Stimulated activated naive CD4-positive, alpha-beta T cell (primary cell): ENCODE measurements around the gene FAM98C.
"Not testable (repeated sequence)": the region's sequence is repeated elsewhere in the genome, so short reads cannot be mapped to it uniquely, and the experiment has no call there.

Source experiments
- DNase-seq, 6 experiments: peaks; one replicate each; lab custom pipeline; 2025; lab: John Stamatoyannopoulos, UW

The FAM98C gene

DNA sequence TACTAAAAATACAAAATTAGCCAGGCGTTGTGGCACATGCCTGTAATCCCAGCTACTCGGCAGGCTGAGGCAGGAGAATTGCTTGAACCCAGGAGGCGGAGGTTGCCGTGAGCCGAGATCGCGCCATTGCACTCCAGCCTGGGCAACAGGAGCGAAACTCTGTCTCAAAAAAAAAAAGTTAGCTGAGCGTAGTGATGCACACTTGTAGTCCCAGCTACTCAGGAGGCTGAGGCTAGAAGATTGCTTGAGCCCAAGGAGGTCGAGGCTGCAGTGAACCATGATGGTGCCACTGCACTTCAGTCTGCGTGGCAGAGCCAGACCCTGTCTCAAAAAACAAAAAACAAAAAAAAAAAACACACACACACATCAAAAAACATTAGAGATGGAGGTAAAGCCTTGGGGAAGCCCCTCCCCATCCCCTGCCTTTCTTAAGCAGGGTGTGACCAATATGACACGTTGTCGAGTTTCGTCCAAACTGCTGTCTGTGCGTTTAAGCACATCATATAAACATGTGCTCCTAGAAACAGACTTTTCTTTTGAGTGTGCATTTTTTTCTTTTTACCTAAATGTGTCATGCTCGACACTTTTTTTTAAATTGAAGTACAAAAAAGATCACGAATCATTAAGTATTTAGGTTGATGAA, 24.3 kb downstream of the FAM98C start:
- not testable (repeated sequence) for DNase-seq

DNA sequence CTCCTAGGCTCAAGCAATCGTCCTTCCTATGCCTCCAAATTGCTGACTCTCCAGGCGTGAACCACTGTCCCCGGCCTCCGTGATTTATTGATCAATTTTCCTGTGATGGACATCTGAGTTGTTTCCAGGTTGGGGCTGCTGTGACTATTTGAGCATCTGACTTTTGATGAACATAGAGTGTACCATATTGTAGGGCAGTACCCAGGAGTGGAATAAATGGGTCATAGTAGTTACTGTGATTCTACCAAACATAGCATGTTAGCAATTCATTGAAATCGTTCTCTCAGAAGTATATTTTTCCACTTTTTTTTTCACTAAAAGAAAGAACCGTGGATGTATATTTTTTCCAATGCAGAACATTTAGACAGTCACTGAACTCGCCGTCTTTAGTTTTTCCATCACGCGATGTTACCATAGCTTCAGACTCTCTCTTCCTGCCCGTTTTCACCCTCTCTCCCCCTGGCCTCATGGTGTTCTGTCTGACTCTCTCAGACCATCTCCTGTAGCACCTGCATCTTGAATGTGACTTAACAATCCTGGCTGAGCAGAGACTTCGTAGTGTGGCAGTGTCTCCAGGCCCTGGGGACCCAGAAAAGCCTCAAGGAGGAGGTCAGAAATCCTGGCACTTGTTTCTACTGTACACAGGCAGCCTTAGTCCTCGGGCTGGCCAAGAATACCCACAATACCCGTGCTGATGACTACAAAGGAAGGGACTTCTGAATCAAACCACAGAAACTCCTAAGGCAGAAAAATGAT, 26.3 kb downstream of the FAM98C start:
- DNase-seq, result no peak

DNA sequence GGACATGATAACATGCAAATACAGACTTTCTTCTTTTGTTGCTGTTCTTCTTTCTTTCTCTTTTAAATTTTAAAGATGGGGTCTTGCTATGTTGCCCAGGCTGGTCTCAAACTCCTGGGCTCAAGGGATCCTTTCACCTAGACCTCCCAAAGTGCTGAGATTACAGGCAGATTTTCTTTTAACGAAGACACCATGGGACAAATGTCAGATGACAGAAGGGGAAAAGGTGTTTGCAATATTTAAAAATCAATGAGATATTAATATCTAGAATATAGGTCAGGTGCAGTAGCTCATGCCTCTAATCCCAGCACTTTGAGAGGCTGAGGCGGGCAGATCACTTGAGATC, 26.9 kb downstream of the FAM98C start:
- DNase-seq, result no peak

DNA sequence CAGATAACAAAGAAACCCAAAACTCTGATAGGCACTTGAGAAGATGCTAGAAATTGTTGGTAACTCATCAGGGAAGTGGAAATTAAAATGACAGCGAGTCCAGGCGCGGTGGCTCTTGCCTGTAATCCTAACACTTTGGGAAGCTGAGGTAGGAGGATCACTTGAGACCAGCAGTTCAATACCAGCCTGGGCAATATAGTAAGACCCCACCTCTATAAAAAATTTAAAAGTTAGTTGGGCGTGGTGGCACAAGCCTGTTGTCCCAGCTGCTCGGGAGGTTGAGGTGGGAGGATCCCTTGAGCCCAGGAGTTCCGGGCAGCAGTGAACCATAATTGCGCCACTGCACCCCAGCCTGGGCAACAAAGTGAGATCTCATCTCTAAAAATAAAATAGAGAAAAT, 28.0 kb downstream of the FAM98C start:
- no peak for DNase-seq

DNA sequence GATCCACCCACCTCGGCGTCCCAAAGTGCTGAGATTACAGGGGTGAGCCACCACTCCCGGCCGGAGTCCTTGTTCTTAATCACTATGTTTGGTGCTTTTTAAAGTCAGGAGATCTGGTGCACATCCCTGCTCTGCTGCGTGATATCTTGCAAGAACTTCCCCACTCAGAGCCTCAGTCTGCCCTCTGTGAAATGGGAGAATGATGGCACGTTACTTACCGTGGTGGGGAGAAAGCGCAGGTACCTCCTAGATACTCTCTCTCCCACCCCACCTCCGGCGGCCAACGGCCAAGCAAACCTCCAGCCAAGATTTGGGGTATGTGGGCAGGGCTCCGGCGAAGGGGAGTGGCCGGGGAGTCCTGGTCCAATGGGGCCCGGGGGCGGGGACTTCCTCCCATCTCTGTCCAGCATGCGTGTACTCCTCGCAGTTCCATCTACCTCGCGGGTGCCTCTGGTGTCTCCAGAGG, 30.4 kb downstream of the FAM98C start, which contains the start of gene RYR1:
Gene RYR1 (plus strand): TSS at position 424 of the 466 bp plus-strand sequence. CDS start 139 bp downstream, outside the sequence.
- DNase-seq, result no peak

DNA sequence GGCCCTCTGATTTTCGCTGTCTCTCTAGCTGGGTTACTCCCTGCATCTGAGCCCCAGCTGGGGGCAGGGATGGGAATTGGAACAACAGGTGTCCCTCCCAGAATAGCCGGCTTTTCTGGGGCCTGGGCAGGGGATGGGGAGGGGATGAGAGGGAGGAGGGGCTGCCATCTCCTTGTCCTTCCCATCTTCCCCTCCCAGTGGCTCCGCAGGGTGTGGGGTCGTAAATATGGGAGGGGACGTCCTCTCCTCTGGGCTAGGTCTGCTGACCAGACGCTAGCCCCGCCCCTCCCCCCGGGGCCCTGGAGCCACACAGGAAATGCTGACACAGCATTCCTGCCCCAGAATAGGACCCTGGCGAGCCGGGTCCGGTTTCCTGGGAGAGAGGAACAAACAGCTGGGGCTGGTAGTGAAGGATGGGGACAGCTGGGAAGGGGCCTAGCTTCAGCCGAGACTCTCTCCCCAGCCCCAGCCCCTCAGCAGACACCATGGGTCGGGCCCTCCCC, 31.7 kb downstream of the FAM98C start:
- DNase-seq, result no peak

DNA sequence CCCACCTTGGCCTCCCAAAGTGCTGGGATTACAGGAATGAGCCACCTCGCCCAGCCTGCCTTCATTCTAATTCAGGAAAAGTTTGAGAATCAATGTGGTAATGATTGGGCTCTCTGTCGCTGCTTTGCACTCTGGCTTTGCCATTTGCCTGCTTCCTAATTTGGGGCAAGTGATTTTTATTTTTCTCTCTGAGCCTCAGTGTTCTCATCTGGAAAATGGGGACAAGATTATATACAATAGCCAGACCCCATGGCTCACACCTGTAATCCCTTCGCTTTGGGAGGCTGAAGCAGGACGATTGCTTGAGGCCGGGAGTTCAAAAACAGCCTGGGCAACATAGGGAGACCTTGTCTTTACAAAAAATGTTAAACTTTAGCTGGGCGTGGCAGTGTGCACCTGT, 34.4 kb downstream of the FAM98C start:
- DNase-seq, result no peak

DNA sequence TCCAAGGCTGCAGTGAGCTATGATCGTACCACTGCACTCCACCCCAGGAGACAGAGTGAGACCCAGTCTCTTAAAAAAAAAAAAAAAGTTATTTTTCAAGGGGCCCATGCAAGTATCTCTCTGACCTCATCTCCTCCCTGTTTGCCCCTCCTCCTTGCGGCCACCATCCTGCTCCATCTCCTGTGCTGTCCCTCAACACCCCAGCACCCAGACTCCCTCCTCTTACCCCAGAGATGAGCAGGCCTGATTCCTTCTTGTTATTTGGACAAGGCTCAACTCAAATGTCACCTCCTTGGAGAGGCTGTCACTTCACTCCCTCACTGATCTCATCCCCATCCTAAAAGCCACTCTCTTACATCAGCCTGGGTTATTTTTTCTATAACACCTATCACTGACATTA, 35.0 kb downstream of the FAM98C start:
- no peak for DNase-seq

DNA sequence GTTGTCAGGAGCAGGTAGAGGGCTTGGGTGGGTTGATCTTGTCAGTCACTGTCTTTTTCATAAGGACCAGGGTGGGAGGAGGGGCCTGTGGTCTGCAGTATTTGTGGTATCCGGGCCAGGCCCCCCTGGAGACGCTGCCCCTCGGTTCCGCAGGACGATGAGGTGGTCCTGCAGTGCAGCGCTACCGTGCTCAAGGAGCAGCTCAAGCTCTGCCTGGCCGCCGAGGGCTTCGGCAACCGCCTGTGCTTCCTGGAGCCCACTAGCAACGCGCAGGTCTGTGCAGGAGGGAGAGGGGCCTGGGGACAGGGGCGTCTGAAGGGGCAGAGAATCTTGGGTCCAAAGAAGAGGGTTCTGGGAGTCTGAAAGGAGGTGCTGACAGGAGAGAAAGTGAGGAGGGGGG, 37.7 kb downstream of the FAM98C start:
- no peak for DNase-seq

DNA sequence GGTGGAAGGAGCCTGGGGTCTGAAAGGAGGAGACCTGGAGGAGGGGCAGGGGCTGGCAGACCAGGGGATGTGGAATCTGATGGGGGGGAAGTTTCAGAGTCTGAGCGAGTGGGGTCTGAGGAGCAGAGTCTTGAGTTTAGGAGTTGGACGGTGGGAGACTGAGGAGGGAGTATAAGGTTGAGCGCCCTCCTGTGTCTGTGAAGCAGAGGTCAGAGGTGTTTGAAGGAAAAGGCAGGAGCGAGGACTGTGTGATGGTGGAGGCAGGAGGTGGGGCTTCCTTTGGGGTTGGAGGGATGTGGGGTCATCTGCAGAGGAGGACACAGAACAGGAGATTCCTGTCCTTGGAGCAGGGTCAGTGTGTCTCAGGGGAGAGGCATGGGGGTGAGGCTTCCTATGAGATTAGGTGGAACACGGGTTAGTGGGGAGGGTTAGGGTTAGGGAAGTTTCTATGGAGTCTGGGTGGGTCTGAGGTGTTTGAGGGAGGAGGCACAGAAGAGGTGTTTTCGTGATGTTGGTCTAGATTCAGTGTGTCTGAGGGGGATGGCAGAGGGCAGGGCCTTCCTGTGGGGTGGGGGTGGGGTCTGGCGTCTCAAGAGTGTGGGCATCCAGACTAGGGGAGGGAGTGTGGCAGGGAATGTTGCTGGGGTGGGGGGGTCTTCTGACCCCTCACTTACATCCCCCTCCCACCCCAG, 38.9 kb downstream of the FAM98C start:
- no peak for DNase-seq

DNA sequence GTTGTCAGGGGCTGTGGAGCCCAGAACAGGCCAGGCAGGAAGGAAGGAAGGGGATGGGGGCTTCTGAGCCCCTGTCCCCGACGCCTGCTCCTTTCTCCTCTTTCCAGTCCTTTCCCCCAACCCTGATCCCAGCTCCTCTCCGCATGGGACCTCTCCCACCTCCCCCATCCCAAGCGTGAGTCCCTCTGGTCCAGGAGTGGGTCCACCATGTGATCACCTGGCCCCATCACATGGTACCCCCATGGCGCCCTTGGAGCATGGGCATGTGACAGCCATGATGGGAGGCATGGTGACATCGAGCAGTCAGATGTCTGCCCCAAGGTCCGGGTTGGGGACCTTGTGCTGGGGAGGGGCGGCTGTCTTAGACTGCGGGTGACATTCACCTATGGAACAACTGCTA, 39.8 kb downstream of the FAM98C start:
- DNase-seq, result no peak

DNA sequence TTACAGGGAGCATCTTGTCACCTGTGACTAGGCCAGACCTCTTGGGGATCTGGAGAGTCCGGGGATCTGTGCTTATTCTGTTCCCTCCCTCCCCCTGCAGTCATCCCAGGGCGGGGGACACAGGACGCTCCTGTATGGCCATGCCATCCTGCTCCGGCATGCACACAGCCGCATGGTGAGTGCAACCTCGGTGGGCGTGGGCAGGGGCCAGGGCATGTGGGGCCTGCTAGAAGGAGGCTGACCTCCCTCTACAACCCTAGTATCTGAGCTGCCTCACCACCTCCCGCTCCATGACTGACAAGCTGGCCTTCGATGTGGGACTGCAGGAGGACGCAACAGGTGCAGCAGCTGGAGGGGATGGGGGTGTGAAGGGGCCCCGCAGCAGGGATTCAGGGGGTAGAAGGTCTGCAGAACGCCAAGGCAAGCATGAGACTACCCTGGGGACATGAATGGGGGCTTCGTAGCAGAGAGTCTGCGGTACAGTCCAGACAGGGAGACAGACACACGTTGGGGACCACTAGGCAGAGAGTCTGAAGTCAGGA, 40.6 kb downstream of the FAM98C start:
- no peak for DNase-seq

DNA sequence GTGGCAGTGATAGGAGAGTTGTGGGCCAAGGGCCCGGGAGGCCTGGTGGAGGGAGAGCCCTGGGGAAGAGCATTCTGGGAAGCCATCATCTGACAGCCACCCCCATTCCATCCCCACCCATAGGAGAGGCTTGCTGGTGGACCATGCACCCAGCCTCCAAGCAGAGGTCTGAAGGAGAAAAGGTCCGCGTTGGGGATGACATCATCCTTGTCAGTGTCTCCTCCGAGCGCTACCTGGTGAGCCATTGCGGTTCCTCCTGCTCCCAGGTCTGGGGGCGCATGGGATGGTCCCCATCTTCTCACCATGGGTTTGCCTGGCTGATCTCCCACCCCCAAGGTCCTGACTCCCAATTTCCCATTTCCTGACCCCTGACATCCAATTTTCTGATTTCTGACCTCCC, 41.1 kb downstream of the FAM98C start:
- no peak for DNase-seq

DNA sequence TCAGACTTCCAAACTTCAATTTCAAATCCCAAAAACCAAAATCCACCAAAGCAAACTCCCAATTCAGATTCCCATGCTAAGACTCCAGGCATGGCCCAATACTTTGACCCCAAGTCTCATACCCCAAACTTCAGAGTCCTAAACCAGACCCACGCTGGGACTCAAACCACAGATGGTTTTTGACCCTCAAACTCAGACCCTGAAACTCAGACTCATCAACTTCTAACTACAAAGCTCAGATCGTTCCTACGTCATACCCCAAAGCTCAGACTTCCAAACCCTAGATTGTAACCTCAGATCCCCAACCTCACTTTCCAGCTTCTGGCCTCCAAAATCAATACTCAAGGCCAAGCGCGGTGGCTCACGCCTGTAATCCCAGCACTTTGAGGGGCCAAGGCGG, 42.5 kb downstream of the FAM98C start:
- no peak for DNase-seq

DNA sequence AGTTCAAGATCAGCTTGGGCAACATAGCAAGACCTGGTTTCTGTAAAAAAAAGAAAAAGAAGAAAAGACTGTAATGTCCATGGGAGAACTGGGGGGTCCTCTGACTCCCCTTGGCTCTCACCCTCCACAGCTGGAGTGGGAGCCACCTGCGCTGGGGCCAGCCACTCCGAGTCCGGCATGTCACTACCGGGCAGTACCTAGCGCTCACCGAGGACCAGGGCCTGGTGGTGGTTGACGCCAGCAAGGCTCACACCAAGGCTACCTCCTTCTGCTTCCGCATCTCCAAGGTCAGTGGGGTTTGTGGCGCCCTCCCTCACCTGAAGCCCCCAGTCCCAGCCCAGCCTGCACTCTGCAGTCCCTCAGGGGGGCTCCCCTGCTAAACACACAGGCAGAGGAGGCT, 45.3 kb downstream of the FAM98C start:
- no peak for DNase-seq

DNA sequence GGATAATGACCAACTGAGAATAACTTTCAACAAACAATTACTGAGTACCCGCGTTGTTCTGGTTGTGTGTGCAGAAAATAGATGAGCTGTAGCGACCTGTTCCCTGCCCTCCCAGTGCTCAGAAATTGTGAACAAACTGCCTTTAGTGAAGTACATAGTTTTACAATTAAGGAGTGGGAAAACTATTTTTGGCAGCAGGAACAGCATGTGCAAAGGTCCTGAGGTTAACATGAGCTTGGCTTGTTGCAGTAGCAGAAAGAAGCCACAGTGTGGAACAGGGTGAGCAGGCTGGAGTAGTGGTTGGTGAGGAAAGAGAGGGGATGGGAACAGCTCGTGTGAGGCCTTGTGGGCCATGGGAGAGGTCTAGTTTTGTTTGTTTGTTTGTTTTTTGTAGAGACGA, 46.6 kb downstream of the FAM98C start:
- DNase-seq, result no peak

DNA sequence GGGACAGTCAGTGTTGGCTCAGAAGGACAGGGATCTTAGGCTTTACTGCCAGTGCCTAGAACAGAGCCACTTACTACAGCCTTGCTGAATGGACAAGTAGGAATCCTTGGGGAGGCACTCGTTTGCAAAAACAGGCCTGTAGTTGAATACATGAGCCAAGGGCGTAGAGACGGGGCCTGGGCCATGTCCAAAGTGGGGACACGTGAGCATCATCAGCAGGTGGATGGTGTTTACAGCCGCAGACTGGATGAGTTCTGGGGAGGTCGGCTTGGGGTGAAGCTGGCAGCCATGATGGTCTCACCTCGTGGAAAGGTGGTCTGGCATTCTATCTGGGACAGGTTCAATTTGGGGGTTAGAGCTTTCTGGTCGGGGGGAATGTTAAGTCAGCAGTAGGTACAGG, 48.1 kb downstream of the FAM98C start:
- no peak for DNase-seq

DNA sequence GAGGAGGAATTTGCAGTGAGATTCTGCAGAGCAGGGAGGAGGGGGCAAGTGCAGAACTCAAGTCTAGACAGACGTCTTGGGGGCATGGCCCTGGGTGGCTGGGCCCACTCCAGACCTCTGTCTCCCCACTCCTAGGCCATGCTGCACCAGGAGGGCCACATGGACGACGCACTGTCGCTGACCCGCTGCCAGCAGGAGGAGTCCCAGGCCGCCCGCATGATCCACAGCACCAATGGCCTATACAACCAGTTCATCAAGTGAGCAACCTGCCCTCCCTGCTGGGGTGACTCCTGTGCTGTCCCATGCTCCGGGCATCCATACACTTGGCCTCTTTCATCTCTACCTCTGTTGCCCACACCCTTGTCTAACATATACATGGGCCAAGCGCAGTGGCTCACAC, 48.7 kb downstream of the FAM98C start:
- no peak for DNase-seq

DNA sequence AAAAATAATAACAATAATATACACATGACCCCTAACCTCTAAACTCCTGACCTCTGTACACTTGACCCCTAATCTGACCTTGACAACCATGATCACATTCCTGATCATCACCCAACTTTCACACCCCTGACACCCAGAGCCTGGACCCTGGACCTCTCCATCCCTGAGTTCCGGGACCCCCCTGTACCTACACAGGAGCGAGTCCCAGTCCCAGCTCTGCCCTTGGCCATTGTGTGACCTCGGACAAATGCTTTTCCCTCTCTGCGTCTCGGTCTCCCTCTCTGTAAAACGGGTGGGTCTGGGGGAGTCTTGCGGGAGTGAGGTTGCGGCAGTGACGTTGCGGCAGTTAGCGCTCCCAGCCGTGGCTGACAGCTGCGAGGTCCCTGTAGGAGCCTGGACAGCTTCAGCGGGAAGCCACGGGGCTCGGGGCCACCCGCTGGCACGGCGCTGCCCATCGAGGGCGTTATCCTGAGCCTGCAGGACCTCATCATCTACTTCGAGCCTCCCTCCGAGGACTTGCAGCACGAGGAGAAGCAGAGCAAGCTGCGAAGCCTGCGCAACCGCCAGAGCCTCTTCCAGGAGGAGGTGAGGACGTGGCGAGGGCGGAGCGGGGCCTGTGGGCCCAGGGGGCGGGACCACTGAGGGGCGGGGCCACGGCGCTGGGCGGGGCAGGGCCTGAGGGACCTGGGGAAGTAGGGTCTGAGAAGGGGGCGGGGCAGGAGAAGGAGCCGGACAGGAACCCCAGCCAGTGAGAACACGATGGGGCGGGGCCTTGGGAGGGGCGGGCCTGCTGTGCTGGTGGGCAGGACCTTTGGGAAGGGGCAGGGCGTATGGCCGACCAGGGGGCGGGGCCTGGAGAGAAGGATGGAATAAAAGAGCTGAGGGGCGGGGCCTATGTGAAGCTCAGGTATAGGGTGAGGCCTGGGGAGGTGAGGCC, 49.8 kb downstream of the FAM98C start:
- no peak for DNase-seq

DNA sequence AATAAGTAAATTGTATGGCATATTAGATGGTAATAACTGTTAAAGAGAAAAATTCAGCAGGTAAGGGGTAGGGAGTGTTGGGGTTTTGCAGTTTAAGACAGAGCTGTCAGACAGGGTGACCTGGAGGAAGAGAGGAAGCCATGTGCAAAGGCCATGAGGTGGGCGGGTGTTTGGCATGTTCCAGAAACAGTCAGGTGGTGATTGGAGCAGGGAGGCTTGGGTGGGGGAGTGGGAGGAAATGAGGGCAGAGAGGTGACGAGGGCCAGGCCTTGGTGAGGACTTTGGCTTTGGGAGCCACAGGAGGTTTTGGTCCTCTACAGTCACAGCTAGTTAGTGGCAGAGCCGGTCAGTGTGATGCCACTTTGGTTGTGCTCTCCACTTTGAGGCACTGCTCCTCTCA, 50.7 kb downstream of the FAM98C start:
- DNase-seq, result no peak

DNA sequence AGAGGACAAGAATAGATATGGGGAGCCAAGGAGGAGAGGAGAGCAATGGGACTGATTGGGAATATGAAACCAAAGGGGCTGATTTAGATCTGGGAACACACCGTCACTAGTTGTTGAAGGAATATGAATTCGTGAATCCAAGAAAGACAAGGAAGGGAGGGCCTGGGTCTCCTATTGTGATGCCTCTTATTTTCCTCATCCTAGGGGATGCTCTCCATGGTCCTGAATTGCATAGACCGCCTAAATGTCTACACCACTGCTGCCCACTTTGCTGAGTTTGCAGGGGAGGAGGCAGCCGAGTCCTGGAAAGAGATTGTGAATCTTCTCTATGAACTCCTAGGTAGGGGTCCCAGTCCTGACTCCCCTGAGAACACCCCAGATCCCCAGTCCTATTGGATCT, 52.1 kb downstream of the FAM98C start:
- DNase-seq, result no peak

DNA sequence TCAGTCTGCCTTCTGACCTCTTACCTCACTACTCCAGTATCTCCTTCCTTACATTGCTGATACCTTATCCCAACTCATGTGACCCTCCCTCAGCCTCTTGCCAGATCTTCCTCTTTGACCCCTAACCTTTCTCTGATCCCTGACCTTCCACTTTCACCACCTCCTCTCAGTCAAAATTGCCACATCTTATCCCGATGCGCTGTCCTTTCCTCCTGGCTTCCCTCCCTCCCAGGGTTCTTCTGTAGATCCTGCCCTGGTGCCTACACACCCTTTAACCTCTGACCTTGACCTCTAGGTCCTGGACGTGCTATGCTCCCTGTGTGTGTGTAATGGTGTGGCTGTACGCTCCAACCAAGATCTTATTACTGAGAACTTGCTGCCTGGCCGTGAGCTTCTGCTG, 54.3 kb downstream of the FAM98C start:
- no peak for DNase-seq
